Measurements from ENCODE around the gene PAH.

PAH gene

DNA sequence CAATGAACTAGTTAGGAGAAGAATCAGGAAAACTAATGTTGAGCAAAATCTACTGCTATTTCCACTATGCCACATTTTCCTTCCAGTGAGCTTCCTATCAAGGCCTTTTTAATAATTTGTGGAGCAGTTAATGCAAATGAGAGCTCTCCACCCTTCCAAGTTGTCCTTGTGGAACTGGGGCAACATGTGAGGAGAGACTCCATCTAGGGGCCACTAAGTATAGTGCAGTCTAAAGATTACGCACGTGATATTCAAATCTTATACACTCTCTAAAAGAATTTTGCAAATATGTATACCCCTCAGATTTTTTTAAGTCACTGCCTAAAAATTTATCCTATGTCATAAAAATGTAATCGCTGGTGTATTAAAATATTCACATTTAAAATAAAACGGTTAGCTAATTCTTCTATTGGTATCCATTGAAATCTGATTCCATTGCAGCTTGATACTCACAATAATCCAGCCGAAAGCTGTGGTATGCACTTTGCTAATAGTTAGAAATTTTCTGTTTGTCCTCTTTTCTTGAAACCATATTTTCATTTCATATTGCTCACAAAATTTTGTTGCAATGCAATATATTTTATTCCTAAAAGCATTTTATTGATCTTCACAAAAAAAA lies 100.1 kb downstream of the PAH start:
- no peak for DNase-seq (ENCODE audit: low spot score)
- WGBS, 2 donors (ENCODE audit: extremely low coverage in 2 of 2, insufficient read length in 2 of 2, insufficient replicate concordance in 1 of 2) = no CpG with 5 or more reads among the region's 5 CpGs
- Histone ChIP-seq H3K4me3 (ENCODE audit: low read length in 2 of 2) (no peak overlapping the region), H3K4me2 (ENCODE audit: insufficient read depth, low read length, poor library complexity, severe bottlenecking) (no peak overlapping the region), H2BK120ac (ENCODE audit: low read depth, low read length) (no peak overlapping the region), H3K36me3 (replicated peaks in 1 of 2; ENCODE audit: control insufficient read depth in 2 of 2, insufficient read depth in 2 of 2, low read length in 2 of 2) (no peaks in the 10 kb centered on the region), H3K27ac (replicated peaks; ENCODE audit: low read length) (no peak overlapping the region), H2BK5ac (ENCODE audit: low read length) (no peak overlapping the region), H2BK15ac (ENCODE audit: low read length) (no peak overlapping the region), H3K9ac (ENCODE audit: low read depth, low read length, poor library complexity) (no peak overlapping the region), H2AFZ (ENCODE audit: low read length) (no peak overlapping the region), H3K14ac (ENCODE audit: low read length) (no peak overlapping the region), H3K9me3 (replicated peaks in 1 of 2; ENCODE audit: control insufficient read depth in 2 of 2, insufficient read depth in 1 of 2, low read depth in 1 of 2, low read length in 2 of 2) (no peaks in the 10 kb centered on the region), H3K23ac (ENCODE audit: low read depth, low read length, poor library complexity) (no peak overlapping the region), H4K8ac (ENCODE audit: low read depth, low read length) (no peak overlapping the region), H2AK5ac (ENCODE audit: low read depth, low read length) (no peak overlapping the region), H3K4me1 (ENCODE audit: control insufficient read depth in 2 of 2, insufficient read depth in 1 of 2, low read depth in 1 of 2, low read length in 2 of 2) (peaks cover 0 to 4% of the 10 kb centered on the region in 2 donors), H2BK12ac (ENCODE audit: low read length) (no peak overlapping the region), H3K18ac (ENCODE audit: low read length) (no peak overlapping the region), H3K27me3 (ENCODE audit: control insufficient read depth in 3 of 3, insufficient read depth in 3 of 3, low read depth in 1 of 3, low read length in 3 of 3) (no peaks in the 10 kb centered on the region), H3K79me1 (ENCODE audit: low read depth, low read length) (no peaks in the 10 kb centered on the region), H4K91ac (ENCODE audit: low read depth, low read length, poor library complexity) (no peak overlapping the region), H3K4ac (ENCODE audit: low read length) (no peak overlapping the region)

- WGBS, 2 donors (ENCODE audit: extremely low coverage in 2 of 2, insufficient read length in 2 of 2, insufficient replicate concordance in 1 of 2) = no CpG with 5 or more reads among the region's 2 CpGs
- H2BK120ac ChIP-seq (ENCODE audit: low read depth, low read length) = no peak overlapping the region
- DNase-seq (ENCODE audit: low spot score) = no peak
- no peak overlapping the region for H3K14ac ChIP-seq (ENCODE audit: low read length)
- no peak overlapping the region for H2AK5ac ChIP-seq (ENCODE audit: low read depth, low read length)
- no peak overlapping the region for H3K4ac ChIP-seq (ENCODE audit: low read length)
- no peak overlapping the region for H3K23ac ChIP-seq (ENCODE audit: low read depth, low read length, poor library complexity)
- H3K27me3 ChIP-seq (ENCODE audit: control insufficient read depth in 3 of 3, insufficient read depth in 3 of 3, low read depth in 1 of 3, low read length in 3 of 3) = no peaks in the 10 kb centered on the region
- no peak overlapping the region for H3K27ac ChIP-seq (replicated peaks; ENCODE audit: low read length)
- no peaks in the 10 kb centered on the region for H3K36me3 ChIP-seq (replicated peaks in 1 of 2; ENCODE audit: control insufficient read depth in 2 of 2, insufficient read depth in 2 of 2, low read length in 2 of 2)
- H3K9ac ChIP-seq (ENCODE audit: low read depth, low read length, poor library complexity) = no peak overlapping the region
- no peaks in the 10 kb centered on the region for H3K79me1 ChIP-seq (ENCODE audit: low read depth, low read length)
- no peak overlapping the region for H2AFZ ChIP-seq (ENCODE audit: low read length)
- no peaks in the 10 kb centered on the region for H3K9me3 ChIP-seq (replicated peaks in 1 of 2; ENCODE audit: control insufficient read depth in 2 of 2, insufficient read depth in 1 of 2, low read depth in 1 of 2, low read length in 2 of 2)
- H3K18ac ChIP-seq (ENCODE audit: low read length) = no peak overlapping the region
- peaks cover 0 to 4% of the 10 kb centered on the region in 2 donors for H3K4me1 ChIP-seq (ENCODE audit: control insufficient read depth in 2 of 2, insufficient read depth in 1 of 2, low read depth in 1 of 2, low read length in 2 of 2)
- no peak overlapping the region for H3K4me3 ChIP-seq (ENCODE audit: low read length in 2 of 2)
- H2BK15ac ChIP-seq (ENCODE audit: low read length) = no peak overlapping the region
- no peak overlapping the region for H2BK5ac ChIP-seq (ENCODE audit: low read length)
- no peak overlapping the region for H3K4me2 ChIP-seq (ENCODE audit: insufficient read depth, low read length, poor library complexity, severe bottlenecking)
- no peak overlapping the region for H2BK12ac ChIP-seq (ENCODE audit: low read length)
- no peak overlapping the region for H4K8ac ChIP-seq (ENCODE audit: low read depth, low read length)
- no peak overlapping the region for H4K91ac ChIP-seq (ENCODE audit: low read depth, low read length, poor library complexity)
Measured at GRCh38 chr12:102814691-102815367, 102.2 kb downstream of the PAH start.

GRCh38 chr12:102812344-102812743 lies 104.7 kb downstream of the PAH start:
- Histone ChIP-seq H3K14ac (ENCODE audit: low read length) (no peak overlapping the region), H2BK12ac (ENCODE audit: low read length) (no peak overlapping the region), H3K23ac (ENCODE audit: low read depth, low read length, poor library complexity) (no peak overlapping the region), H3K4me3 (ENCODE audit: low read length in 2 of 2) (no peak overlapping the region), H3K27ac (replicated peaks; ENCODE audit: low read length) (no peak overlapping the region), H2BK15ac (ENCODE audit: low read length) (no peak overlapping the region), H2BK120ac (ENCODE audit: low read depth, low read length) (no peak overlapping the region), H2BK5ac (ENCODE audit: low read length) (no peak overlapping the region), H3K27me3 (ENCODE audit: control insufficient read depth in 3 of 3, insufficient read depth in 3 of 3, low read depth in 1 of 3, low read length in 3 of 3) (no peaks in the 10 kb centered on the region), H3K4me2 (ENCODE audit: insufficient read depth, low read length, poor library complexity, severe bottlenecking) (no peak overlapping the region), H3K79me1 (ENCODE audit: low read depth, low read length) (no peaks in the 10 kb centered on the region), H3K4me1 (ENCODE audit: control insufficient read depth in 2 of 2, insufficient read depth in 1 of 2, low read depth in 1 of 2, low read length in 2 of 2) (peaks cover 0 to 4% of the 10 kb centered on the region in 2 donors), H4K91ac (ENCODE audit: low read depth, low read length, poor library complexity) (no peak overlapping the region), H3K36me3 (replicated peaks in 1 of 2; ENCODE audit: control insufficient read depth in 2 of 2, insufficient read depth in 2 of 2, low read length in 2 of 2) (no peaks in the 10 kb centered on the region), H3K9ac (ENCODE audit: low read depth, low read length, poor library complexity) (no peak overlapping the region), H2AFZ (ENCODE audit: low read length) (no peak overlapping the region), H2AK5ac (ENCODE audit: low read depth, low read length) (no peak overlapping the region), H3K4ac (ENCODE audit: low read length) (no peak overlapping the region), H3K9me3 (replicated peaks in 1 of 2; ENCODE audit: control insufficient read depth in 2 of 2, insufficient read depth in 1 of 2, low read depth in 1 of 2, low read length in 2 of 2) (no peaks in the 10 kb centered on the region), H4K8ac (ENCODE audit: low read depth, low read length) (no peak overlapping the region), H3K18ac (ENCODE audit: low read length) (no peak overlapping the region)
- no peak for DNase-seq (ENCODE audit: low spot score)
- no CpG with 5 or more reads among the region's 8 CpGs for WGBS, 2 donors (ENCODE audit: extremely low coverage in 2 of 2, insufficient read length in 2 of 2, insufficient replicate concordance in 1 of 2)

DNA sequence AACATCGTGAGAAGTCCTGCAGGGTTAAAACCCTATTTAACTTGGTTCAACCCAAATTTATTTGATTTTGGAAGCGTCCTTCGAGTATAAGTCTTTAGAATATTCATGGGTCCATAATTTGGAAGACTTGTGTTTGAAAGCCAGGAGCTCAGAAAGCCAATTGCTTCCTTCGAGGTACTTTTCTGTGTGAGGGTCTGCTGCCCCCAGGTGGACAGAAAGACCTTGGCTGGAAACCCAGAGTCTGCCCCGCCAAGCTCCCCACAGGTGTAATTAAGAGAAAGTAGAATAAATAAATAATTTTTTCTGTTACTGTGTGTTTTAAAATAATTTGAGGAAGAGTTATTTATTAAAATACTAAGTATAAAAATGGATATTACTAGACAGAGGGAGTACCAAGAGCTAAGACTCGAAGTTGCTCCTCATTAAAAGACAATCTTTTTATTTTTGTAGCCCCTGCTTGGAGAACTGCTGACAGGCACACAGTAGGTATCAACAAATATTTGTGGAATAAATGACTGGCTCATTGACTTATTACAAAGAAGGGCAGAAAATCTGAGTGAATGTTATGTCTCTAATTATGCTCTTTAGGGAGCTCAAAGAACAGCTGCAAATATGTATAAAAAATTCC lies 105.8 kb downstream of the PAH start:
- Histone ChIP-seq H3K36me3 (replicated peaks in 1 of 2; ENCODE audit: control insufficient read depth in 2 of 2, insufficient read depth in 2 of 2, low read length in 2 of 2) (no peaks in the 10 kb centered on the region), H3K4me2 (ENCODE audit: insufficient read depth, low read length, poor library complexity, severe bottlenecking) (no peak overlapping the region), H2AK5ac (ENCODE audit: low read depth, low read length) (no peak overlapping the region), H3K4me3 (ENCODE audit: low read length in 2 of 2) (no peak overlapping the region), H3K9ac (ENCODE audit: low read depth, low read length, poor library complexity) (no peak overlapping the region), H2AFZ (ENCODE audit: low read length) (no peak overlapping the region), H3K79me1 (ENCODE audit: low read depth, low read length) (no peaks in the 10 kb centered on the region), H3K14ac (ENCODE audit: low read length) (no peak overlapping the region), H2BK12ac (ENCODE audit: low read length) (no peak overlapping the region), H3K27me3 (ENCODE audit: control insufficient read depth in 3 of 3, insufficient read depth in 3 of 3, low read depth in 1 of 3, low read length in 3 of 3) (no peaks in the 10 kb centered on the region), H3K4ac (ENCODE audit: low read length) (no peak overlapping the region), H2BK15ac (ENCODE audit: low read length) (no peak overlapping the region), H3K4me1 (ENCODE audit: control insufficient read depth in 2 of 2, insufficient read depth in 1 of 2, low read depth in 1 of 2, low read length in 2 of 2) (peaks cover 0 to 4% of the 10 kb centered on the region in 2 donors), H4K8ac (ENCODE audit: low read depth, low read length) (no peak overlapping the region), H3K27ac (replicated peaks; ENCODE audit: low read length) (no peak overlapping the region), H2BK5ac (ENCODE audit: low read length) (no peak overlapping the region), H3K23ac (ENCODE audit: low read depth, low read length, poor library complexity) (no peak overlapping the region), H3K9me3 (replicated peaks in 1 of 2; ENCODE audit: control insufficient read depth in 2 of 2, insufficient read depth in 1 of 2, low read depth in 1 of 2, low read length in 2 of 2) (no peaks in the 10 kb centered on the region), H2BK120ac (ENCODE audit: low read depth, low read length) (no peak overlapping the region), H3K18ac (ENCODE audit: low read length) (no peak overlapping the region), H4K91ac (ENCODE audit: low read depth, low read length, poor library complexity) (no peak overlapping the region)
- no CpG with 5 or more reads among the region's 6 CpGs for WGBS, 2 donors (ENCODE audit: extremely low coverage in 2 of 2, insufficient read length in 2 of 2, insufficient replicate concordance in 1 of 2)
- peak; percentile 39 for DNase-seq (ENCODE audit: low spot score)

Measured in neuronal stem cell (in vitro differentiated cells).